ENCODE data around the gene KLHL22.
A peak's percentile ranks its signal among the peaks of the same experiment; 100 is the strongest.

KLHL22 gene

DNA sequence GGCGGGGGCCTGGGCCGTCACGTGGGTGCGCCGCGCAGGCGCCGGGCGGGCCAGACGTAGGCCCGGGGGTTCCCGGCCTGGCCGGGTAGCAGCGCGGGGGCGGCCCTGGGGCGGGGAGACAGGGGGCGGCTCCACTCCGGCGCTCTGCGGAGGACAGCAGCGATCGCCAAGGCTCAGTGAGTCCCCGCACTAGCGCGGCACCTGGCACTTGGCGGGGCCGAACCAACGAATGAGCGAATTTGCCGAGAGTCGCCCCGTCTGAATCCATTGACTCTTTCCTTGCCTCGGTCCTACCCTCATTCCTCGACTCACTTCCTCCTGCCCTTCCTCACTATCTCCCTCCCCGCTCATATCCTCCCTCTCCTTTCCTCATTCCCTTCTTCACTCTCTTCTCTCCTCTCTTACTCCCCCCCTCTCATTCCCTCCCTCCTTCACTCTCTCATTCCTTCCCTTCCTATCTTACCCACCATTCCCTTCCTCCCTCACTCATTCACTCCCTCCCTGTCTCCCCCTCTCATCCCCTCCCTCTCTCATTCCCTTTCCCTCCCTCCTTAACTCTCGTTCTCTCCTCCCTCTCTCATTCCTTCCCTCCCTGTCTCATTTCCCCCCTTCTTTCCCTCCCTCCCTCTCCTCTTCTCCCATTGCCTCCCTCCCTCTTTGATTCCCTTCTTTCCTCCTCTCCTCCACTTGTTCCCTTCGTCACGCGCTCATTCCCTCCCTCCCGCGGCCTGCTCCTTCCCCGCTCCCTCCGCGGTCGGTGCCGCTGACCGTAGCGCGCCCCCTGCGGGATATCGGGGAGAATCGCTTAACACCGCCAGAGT lies 476 bp upstream of the KLHL22 start:
- peak; percentile 95 for DNase-seq (ENCODE audit: low read depth)
- peak overlapping the region; percentile 71 for H3K4me3 ChIP-seq (ENCODE audit: low read length)
- TF ChIP-seq, protein P1, sequence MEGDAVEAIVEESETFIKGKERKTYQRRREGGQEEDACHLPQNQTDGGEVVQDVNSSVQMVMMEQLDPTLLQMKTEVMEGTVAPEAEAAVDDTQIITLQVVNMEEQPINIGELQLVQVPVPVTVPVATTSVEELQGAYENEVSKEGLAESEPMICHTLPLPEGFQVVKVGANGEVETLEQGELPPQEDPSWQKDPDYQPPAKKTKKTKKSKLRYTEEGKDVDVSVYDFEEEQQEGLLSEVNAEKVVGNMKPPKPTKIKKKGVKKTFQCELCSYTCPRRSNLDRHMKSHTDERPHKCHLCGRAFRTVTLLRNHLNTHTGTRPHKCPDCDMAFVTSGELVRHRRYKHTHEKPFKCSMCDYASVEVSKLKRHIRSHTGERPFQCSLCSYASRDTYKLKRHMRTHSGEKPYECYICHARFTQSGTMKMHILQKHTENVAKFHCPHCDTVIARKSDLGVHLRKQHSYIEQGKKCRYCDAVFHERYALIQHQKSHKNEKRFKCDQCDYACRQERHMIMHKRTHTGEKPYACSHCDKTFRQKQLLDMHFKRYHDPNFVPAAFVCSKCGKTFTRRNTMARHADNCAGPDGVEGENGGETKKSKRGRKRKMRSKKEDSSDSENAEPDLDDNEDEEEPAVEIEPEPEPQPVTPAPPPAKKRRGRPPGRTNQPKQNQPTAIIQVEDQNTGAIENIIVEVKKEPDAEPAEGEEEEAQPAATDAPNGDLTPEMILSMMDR (IDR thresholded peaks at IDR 0.05; ENCODE audit: insufficient read depth, low read depth, low read length, missing control alignments): peak; percentile 86

- no peak for DNase-seq (ENCODE audit: low read depth)
- no peak overlapping the region for H3K4me3 ChIP-seq (ENCODE audit: low read length)
- TF ChIP-seq, protein P1 (IDR thresholded peaks at IDR 0.05; ENCODE audit: insufficient read depth, low read depth, low read length, missing control alignments): no peak
These were observed 4.2 kb downstream of the KLHL22 start for GRCh38 chr22:20491346-20491745.

DNA sequence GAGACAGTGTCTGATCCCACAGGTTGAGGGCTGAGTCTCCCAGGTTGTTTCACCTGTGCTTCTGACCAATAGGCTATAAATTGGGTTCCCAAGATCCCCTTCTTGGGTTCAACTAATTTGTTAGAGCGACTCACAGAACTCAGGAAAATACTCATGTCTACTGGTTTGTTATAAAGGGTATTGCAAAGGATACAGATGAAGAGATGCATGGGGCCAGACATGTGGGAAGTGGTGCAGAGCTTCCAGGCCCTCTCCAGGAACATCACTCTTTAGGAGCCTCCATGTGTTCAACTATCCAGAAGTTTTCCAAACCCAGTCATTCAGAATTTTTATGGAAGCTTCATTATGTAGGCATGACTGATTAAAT lies 4.7 kb downstream of the KLHL22 start:
- DNase-seq (ENCODE audit: low read depth): no peak
- no peak overlapping the region for H3K4me3 ChIP-seq (ENCODE audit: low read length)
- TF ChIP-seq, protein P1 (IDR thresholded peaks at IDR 0.05; ENCODE audit: insufficient read depth, low read depth, low read length, missing control alignments): no peak

- TF ChIP-seq, protein P1 (IDR thresholded peaks at IDR 0.05; ENCODE audit: insufficient read depth, low read depth, low read length, missing control alignments): no peak
- H3K4me3 ChIP-seq (ENCODE audit: low read length): no peak overlapping the region
- DNase-seq (ENCODE audit: low read depth): no peak
These were observed 5.2 kb downstream of the KLHL22 start for GRCh38 chr22:20490183-20490940.

DNA sequence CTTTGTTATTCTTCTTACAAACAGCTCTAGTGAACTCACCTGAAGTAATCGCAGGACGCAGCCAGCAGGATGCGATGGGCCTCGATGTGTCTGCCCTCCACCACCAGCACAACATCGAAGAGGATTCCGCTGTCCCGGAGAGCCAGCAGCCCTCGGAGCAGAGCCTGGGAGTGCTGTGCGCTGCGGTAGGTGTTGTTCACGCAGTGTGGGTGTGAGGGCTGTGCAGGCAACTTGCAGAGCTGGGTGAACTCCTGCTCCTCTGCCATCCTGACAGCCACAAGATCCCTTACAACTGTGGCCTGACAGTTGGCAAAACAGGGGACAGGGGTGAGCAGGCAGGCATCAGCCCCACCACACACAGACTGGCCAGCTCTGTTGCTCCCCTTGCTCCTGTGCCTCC lies 6.6 kb downstream of the KLHL22 start:
- no peak for DNase-seq (ENCODE audit: low read depth)
- H3K4me3 ChIP-seq (ENCODE audit: low read length): no peak overlapping the region
- TF ChIP-seq, protein P1 (IDR thresholded peaks at IDR 0.05; ENCODE audit: insufficient read depth, low read depth, low read length, missing control alignments): no peak

- DNase-seq (ENCODE audit: low read depth): no peak
- H3K4me3 ChIP-seq (ENCODE audit: low read length): no peak overlapping the region
- TF ChIP-seq, protein P1 (IDR thresholded peaks at IDR 0.05; ENCODE audit: insufficient read depth, low read depth, low read length, missing control alignments): no peak
These were observed 7.9 kb downstream of the KLHL22 start for GRCh38 chr22:20487715-20488114.
